Measurements from ENCODE around the gene CRY2. TPM values are rescaled to one million over a fixed set of nuclear protein-coding genes. Genes with fewer than 3 reads are reported as not detected.

The CRY2 gene
- total and polyA plus RNA-seq, 2 donors (not counting 1 experiment from before 2014, with no cell fraction given), result 8.3 to 21.5 TPM

GRCh38 chr11:45885921-45886721, 38.8 kb downstream of the CRY2 start:
- Histone ChIP-seq H3K4me1 (ENCODE audit: control insufficient read depth, extremely low read depth, insufficient read depth, low read length) (no peaks in the 10 kb centered on the region), H3K9me3 (ENCODE audit: control insufficient read depth, insufficient read depth, low read depth, low read length) (no peaks in the 10 kb centered on the region), H3K9ac (ENCODE audit: insufficient read depth, low read length) (no peak overlapping the region), H3K4me3 (replicated peaks in 1 of 4; ENCODE audit: control extremely low read depth in 1 of 4, insufficient read depth in 1 of 4, low read depth in 3 of 4, low read length in 4 of 4) (peak overlapping the region in 2 of 4 experiments; percentile 17 to 45), H3K36me3 (ENCODE audit: control insufficient read depth, insufficient read depth, low read length) (peaks cover 1% of the 10 kb centered on the region), H3K79me2 (ENCODE audit: control insufficient read depth, insufficient read depth, low read length) (no peaks in the 10 kb centered on the region), H3K4me2 (ENCODE audit: extremely low read depth, insufficient read depth, low read length) (peak overlapping the region; percentile 54), H3K27ac (ENCODE audit: insufficient read depth, low read length) (no peak overlapping the region), H2AFZ (ENCODE audit: low read length) (no peak overlapping the region), H3K27me3 (ENCODE audit: control insufficient read depth, insufficient read depth, low read length) (no peaks in the 10 kb centered on the region), H4K20me1 (ENCODE audit: control insufficient read depth, extremely low read depth, insufficient read depth, low read length) (peaks cover 3% of the 10 kb centered on the region)
- no peak for DNase-seq (ENCODE audit: low read depth in 2 of 2)
- TF ChIP-seq CTCF (conservative IDR thresholded peaks at IDR 0.05 in 1 of 2, IDR thresholded peaks at IDR 0.05 in 1 of 2; ENCODE audit: low read depth in 1 of 2, low read length in 2 of 2), result no peak
- peak; percentile 60 for TF ChIP-seq EZH2 (IDR thresholded peaks at IDR 0.05; ENCODE audit: low read length, missing control alignments)

GRCh38 chr11:45886816-45887520, 39.7 kb downstream of the CRY2 start:
- DNase-seq (ENCODE audit: low read depth in 2 of 2), result no peak
- TF ChIP-seq EZH2 (IDR thresholded peaks at IDR 0.05; ENCODE audit: low read length, missing control alignments) (no peak), CTCF (conservative IDR thresholded peaks at IDR 0.05 in 1 of 2, IDR thresholded peaks at IDR 0.05 in 1 of 2; ENCODE audit: low read depth in 1 of 2, low read length in 2 of 2) (no peak)
- Histone ChIP-seq H3K4me2 (ENCODE audit: extremely low read depth, insufficient read depth, low read length) (no peak overlapping the region), H3K9me3 (ENCODE audit: control insufficient read depth, insufficient read depth, low read depth, low read length) (no peaks in the 10 kb centered on the region), H3K9ac (ENCODE audit: insufficient read depth, low read length) (no peak overlapping the region), H3K4me1 (ENCODE audit: control insufficient read depth, extremely low read depth, insufficient read depth, low read length) (no peaks in the 10 kb centered on the region), H4K20me1 (ENCODE audit: control insufficient read depth, extremely low read depth, insufficient read depth, low read length) (peaks cover 3% of the 10 kb centered on the region), H2AFZ (ENCODE audit: low read length) (no peak overlapping the region), H3K79me2 (ENCODE audit: control insufficient read depth, insufficient read depth, low read length) (no peaks in the 10 kb centered on the region), H3K4me3 (replicated peaks in 1 of 4; ENCODE audit: control extremely low read depth in 1 of 4, insufficient read depth in 1 of 4, low read depth in 3 of 4, low read length in 4 of 4) (no peak overlapping the region), H3K27me3 (ENCODE audit: control insufficient read depth, insufficient read depth, low read length) (no peaks in the 10 kb centered on the region), H3K27ac (ENCODE audit: insufficient read depth, low read length) (no peak overlapping the region), H3K36me3 (ENCODE audit: control insufficient read depth, insufficient read depth, low read length) (no peaks in the 10 kb centered on the region)

GRCh38 chr11:45887587-45887986, 40.3 kb downstream of the CRY2 start:
- no peak overlapping the region for H3K9ac ChIP-seq (ENCODE audit: insufficient read depth, low read length)
- no peak overlapping the region for H3K4me2 ChIP-seq (ENCODE audit: extremely low read depth, insufficient read depth, low read length)
- H3K27me3 ChIP-seq (ENCODE audit: control insufficient read depth, insufficient read depth, low read length), result peaks cover 3% of the 10 kb centered on the region
- no peak overlapping the region for H3K27ac ChIP-seq (ENCODE audit: insufficient read depth, low read length)
- peaks cover 3% of the 10 kb centered on the region for H4K20me1 ChIP-seq (ENCODE audit: control insufficient read depth, extremely low read depth, insufficient read depth, low read length)
- no peak for DNase-seq (ENCODE audit: low read depth in 2 of 2)
- no peak overlapping the region for H2AFZ ChIP-seq (ENCODE audit: low read length)
- no peaks in the 10 kb centered on the region for H3K9me3 ChIP-seq (ENCODE audit: control insufficient read depth, insufficient read depth, low read depth, low read length)
- no peaks in the 10 kb centered on the region for H3K79me2 ChIP-seq (ENCODE audit: control insufficient read depth, insufficient read depth, low read length)
- no peaks in the 10 kb centered on the region for H3K4me1 ChIP-seq (ENCODE audit: control insufficient read depth, extremely low read depth, insufficient read depth, low read length)
- no peak overlapping the region for H3K4me3 ChIP-seq (replicated peaks in 1 of 4; ENCODE audit: control extremely low read depth in 1 of 4, insufficient read depth in 1 of 4, low read depth in 3 of 4, low read length in 4 of 4)
- TF ChIP-seq EZH2 (IDR thresholded peaks at IDR 0.05; ENCODE audit: low read length, missing control alignments), result no peak
- no peak for TF ChIP-seq CTCF (conservative IDR thresholded peaks at IDR 0.05 in 1 of 2, IDR thresholded peaks at IDR 0.05 in 1 of 2; ENCODE audit: low read depth in 1 of 2, low read length in 2 of 2)
- H3K36me3 ChIP-seq (ENCODE audit: control insufficient read depth, insufficient read depth, low read length), result no peaks in the 10 kb centered on the region

All from fibroblast of lung (primary cell).